GM19240 (cell line): Measurements from ENCODE around the gene RGS11.
"Not testable (repeated sequence)": the region's sequence is repeated elsewhere in the genome, so short reads cannot be mapped to it uniquely, and the experiment has no call there.

ENCODE experiments used
- DNase-seq: peaks from one replicate; pipeline ENCODE4 v3.0.0; 2011; ENCODE audit warnings: low spot score; ENCODE audit not compliant: insufficient read length

RGS11 gene

GRCh38 chr16:264440-264951 is 11.2 kb downstream of the RGS11 start:
- no peak for DNase-seq

DNA sequence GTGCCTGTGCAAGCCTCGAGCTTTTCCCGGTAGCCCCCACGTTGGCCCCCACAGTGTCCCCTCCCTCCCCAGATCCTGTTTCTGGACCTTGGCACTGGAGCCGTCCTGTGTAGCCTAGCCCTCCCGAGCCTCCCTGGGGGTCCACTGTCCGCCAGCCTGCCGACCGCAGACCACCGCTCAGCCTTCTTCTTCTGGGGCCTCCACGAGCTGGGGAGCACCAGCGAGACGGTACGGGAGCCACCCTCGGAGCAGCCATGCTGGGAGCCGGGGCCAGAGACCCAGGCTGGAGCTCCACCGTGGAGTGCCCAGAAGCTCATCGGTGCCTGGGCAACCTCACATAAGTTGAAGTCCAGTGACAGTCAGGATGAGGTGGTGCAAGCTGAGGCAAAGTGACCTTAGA is 11.8 kb downstream of the RGS11 start:
- no peak for DNase-seq

- no peak for DNase-seq
Observed at GRCh38 chr16:263182-263774, 12.5 kb downstream of the RGS11 start.

- no peak for DNase-seq
Observed at GRCh38 chr16:262121-262745, 13.5 kb downstream of the RGS11 start.

GRCh38 chr16:261031-261691 is 14.6 kb downstream of the RGS11 start:
- no peak for DNase-seq

DNA sequence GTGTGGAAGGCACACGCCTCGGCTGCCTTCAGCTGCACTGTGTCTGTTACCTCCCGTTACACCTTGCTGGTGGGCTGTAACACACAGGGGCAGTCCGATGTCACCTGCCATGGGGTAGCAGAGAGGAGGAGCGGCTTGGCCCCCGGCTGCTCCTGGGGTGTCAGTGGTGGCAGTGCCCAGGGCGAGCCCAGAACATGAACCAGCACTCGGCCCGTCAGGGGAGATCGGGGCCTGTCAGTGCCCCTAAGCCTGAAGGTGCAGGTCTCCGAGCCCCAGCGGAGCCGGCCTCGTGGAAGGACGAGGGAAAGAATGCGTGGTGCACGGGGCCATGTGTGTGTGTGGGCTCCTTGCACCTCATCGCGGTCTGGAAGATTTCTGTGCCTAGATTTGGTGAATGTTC is 15.4 kb downstream of the RGS11 start:
- no peak for DNase-seq

DNA sequence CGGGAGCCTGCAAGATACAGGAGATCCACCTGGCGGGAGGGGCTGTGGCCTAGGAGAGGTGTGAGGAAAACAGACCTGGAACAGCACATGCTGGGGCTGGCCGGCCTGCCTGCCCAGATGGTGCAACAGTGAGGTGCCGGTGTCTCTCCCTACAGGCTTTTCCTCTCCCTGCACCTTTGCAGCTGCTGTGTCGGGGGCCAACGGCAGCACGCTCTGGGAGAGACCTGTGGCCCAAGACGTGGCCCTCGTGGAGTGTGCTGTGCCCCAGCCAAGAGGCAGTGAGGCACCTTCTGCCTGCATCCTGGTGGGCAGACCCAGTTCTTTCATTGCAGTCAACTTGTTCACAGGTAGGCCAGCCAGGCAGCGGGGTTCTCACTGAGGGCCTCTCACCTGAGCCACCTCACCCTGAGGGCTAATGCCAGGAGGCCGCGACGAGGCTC is 15.9 kb downstream of the RGS11 start:
- no peak for DNase-seq

- no peak for DNase-seq
Observed at GRCh38 chr16:259226-259625, 16.5 kb downstream of the RGS11 start.

DNA sequence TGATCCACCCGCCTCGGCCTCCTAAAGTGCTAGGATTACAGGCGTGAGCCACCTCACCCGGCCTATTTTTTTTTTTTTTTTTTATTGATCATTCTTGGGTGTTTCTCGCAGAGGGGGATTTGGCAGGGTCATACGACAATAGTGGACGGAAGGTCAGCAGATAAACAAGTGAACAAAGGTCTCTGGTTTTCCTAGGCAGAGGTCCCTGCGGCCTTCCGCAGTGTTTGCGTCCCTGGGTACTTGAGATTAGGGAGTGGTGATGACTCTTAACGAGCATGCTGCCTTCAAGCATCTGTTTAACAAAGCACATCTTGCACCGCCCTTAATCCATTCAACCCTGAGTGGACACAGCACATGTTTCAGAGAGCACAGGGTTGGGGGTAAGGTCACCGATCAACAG is 17.7 kb downstream of the RGS11 start:
- not testable (repeated sequence) for DNase-seq

- DNase-seq = no peak
Observed at GRCh38 chr16:255183-255582, 20.6 kb downstream of the RGS11 start.

DNA sequence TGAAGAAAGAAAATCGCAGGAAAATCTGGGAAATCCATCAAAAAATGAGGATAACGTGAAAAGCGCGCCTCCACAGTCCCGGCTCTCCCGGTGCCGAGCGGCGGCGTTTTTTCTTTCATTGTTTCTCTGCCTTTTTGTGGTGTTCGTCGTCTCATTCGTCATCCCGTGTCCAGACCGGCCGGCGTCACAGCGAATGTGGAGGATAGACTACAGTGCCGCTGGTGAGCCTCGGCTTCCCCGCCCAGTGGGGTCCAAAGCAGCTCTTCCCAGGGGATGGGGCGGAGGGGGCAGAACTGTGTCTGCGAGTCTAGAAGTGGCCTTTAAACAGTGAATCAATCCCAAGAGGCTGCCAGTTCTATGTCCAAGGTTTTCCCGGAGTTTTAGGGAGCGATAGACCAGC is 21.3 kb downstream of the RGS11 start:
- DNase-seq = no peak

GRCh38 chr16:253833-254232 is 21.9 kb downstream of the RGS11 start:
- DNase-seq = no peak

- peak; percentile 53 for DNase-seq
Observed at GRCh38 chr16:252366-253337, 23.1 kb downstream of the RGS11 start.

GRCh38 chr16:249431-249830 is 26.3 kb downstream of the RGS11 start:
- DNase-seq = no peak

- no peak for DNase-seq
Observed at GRCh38 chr16:247027-247426, 28.7 kb downstream of the RGS11 start.

DNA sequence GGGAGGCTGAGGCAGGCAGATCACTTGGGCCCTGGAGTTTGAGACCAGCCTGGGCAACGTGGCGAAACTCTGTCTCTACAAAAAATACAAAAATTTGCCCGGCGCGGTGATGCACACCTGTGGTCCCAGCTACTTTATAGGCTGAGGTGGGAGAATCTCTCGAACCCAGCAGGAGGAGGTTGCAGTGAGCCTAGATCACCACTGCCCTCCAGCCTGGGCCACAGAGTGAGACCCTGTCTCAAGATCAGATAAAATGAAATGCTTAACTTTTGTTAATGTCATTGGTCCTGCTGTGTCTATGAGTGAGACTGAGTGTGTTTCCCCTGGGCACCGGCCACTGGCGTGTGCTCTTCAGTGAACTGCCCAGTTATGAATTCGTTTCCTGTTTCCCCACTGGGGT is 30.6 kb downstream of the RGS11 start:
- no peak for DNase-seq

- DNase-seq = no peak
Observed at GRCh38 chr16:243348-243747, 32.4 kb downstream of the RGS11 start.

DNA sequence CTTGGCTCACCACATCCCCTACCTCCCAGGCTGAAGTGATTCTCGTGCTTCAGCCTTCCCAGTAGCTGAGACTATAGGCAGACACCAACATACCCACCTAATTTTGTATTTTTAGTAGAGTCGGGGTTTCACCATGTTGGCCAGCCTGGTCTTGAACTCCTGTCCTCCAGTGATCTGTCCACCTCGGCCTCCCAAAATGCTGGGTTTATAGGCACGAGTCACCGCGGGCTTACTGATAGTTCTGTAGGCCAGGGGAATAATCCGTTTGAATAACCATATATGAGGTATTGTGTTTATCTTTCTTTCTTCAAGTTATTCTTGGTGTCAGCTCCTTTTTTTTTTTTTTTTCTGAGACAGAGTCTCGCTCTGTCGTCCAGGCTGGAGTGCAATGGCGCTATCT is 33.5 kb downstream of the RGS11 start:
- no peak for DNase-seq

- DNase-seq = no peak
Observed at GRCh38 chr16:240559-240958, 35.2 kb downstream of the RGS11 start.

GRCh38 chr16:239948-240277 is 35.8 kb downstream of the RGS11 start:
- DNase-seq = no peak

GRCh38 chr16:234468-235305 is 41.1 kb downstream of the RGS11 start, which contains the start of gene FAM234A:
TSS of gene FAM234A (plus strand) at chr16:234821. CDS start at chr16:254414, 19,593 bp downstream.
- DNase-seq = peak; percentile 82
